Measurements from ENCODE around the gene NAT9. TPM values are rescaled to one million over a fixed set of nuclear protein-coding genes. Genes with fewer than 3 reads are reported as not detected.
A peak's percentile ranks its signal among the peaks of the same experiment; 100 is the strongest.

NAT9 gene
- total RNA-seq, 6 experiments from 2014 or later: 10.0 to 23.0 (median 16.3) TPM

DNA sequence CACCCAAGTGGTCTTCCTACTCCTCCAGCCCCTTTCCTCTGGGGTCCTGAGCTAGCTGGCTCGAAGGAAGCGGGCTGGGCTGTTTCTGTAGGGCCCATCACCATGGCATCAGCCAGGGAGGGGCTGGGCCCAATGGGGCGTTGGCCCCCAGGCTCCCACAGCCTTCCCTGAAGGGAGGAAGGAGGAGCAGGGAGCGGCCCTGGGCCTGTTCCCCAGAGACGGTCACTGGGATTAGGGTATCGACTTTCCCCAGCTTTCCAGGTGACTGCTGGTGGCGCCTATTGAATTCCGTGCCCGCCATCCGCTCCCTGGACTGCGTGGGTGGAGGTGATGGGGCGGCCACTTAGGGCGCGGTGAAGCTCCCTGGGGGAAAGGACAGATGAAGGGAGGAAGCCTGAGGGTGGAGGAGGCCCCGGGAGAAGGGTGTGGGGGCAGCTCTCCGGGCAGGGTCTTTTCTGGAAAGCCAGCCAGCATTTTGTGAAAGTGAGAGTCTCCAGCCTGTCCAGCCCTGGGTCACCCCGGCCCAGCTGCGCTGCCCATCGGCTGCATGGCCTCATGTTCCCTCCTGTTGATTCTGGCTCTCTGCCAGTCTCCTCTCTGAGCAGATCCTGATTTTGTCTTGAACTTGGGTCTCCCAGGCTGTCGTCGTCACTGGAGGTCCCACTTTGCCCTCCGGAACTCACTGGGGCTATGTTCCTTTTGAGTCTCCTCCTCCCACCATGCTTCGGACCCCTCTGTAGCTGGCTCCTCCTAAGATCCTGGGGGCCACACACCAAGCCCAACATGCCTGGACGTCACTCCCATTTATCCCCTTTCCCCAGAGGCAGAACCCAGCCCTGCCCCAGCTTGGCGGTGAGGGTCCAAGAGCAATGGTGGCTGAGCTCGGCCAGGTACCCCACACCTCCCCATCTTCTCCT is 18.0 kb downstream of the NAT9 start:
- WGBS (ENCODE audit: insufficient coverage, low coverage, low lambda C conversion rate, missing lambda C conversion rate): 19% methylated on average over 12 of the region's 26 CpGs
- Histone ChIP-seq H3K4me3 (peak overlapping the region in 1 of 3 donors; percentile 13), H3K9me3 (no peaks in the 10 kb centered on the region), H3K27ac (peak overlapping the region in 2 of 3 donors; percentile 44), H3K4me1 (peaks cover 2 to 94% (median 50%) of the 10 kb centered on the region in 4 donors), H3K36me3 (no peaks in the 10 kb centered on the region), H3K27me3 (no peaks in the 10 kb centered on the region)
- intact Hi-C loops (cut with DNase I): no loop called here
- DNase-seq (peak in 1 of 3 donors; percentile 72), ATAC-seq (peak; percentile 50 to 68 (median 58))
- no peak for TF ChIP-seq POLR2A (IDR thresholded peaks at IDR 0.05)
- TF ChIP-seq, protein P1, sequence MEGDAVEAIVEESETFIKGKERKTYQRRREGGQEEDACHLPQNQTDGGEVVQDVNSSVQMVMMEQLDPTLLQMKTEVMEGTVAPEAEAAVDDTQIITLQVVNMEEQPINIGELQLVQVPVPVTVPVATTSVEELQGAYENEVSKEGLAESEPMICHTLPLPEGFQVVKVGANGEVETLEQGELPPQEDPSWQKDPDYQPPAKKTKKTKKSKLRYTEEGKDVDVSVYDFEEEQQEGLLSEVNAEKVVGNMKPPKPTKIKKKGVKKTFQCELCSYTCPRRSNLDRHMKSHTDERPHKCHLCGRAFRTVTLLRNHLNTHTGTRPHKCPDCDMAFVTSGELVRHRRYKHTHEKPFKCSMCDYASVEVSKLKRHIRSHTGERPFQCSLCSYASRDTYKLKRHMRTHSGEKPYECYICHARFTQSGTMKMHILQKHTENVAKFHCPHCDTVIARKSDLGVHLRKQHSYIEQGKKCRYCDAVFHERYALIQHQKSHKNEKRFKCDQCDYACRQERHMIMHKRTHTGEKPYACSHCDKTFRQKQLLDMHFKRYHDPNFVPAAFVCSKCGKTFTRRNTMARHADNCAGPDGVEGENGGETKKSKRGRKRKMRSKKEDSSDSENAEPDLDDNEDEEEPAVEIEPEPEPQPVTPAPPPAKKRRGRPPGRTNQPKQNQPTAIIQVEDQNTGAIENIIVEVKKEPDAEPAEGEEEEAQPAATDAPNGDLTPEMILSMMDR (IDR thresholded peaks at IDR 0.05): no peak

DNA sequence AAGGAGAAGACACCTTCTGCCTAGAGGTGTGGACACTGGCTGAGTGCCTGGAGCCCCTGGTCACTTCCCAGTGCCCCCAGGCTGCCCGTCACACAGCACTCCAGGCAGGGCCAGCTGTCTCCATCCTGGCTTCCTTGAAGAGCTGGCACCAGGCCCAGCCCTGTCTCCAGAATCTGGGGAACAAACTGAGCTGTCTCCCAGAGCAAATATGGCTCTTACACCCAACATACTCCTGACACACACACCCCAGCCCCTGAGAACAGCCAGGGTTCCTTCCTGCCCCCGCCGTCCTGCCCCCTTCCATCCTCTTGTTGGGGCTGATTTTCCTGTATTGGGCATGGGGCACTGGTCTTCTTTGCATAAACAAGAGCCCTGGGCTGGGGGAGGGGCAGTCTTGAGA is 18.6 kb downstream of the NAT9 start:
- no peak for TF ChIP-seq POLR2A (IDR thresholded peaks at IDR 0.05)
- no CpG with 5 or more reads among the region's 3 CpGs for WGBS (ENCODE audit: insufficient coverage, low coverage, low lambda C conversion rate, missing lambda C conversion rate)
- intact Hi-C loops (cut with DNase I): no loop called here
- DNase-seq (no peak), ATAC-seq (no peak)
- Histone ChIP-seq H3K27ac (peak overlapping the region in 2 of 3 donors; percentile 44), H3K4me3 (peak overlapping the region in 1 of 3 donors; percentile 13), H3K4me1 (peaks cover 2 to 94% (median 50%) of the 10 kb centered on the region in 4 donors), H3K9me3 (no peaks in the 10 kb centered on the region), H3K27me3 (no peaks in the 10 kb centered on the region), H3K36me3 (no peaks in the 10 kb centered on the region)

DNA sequence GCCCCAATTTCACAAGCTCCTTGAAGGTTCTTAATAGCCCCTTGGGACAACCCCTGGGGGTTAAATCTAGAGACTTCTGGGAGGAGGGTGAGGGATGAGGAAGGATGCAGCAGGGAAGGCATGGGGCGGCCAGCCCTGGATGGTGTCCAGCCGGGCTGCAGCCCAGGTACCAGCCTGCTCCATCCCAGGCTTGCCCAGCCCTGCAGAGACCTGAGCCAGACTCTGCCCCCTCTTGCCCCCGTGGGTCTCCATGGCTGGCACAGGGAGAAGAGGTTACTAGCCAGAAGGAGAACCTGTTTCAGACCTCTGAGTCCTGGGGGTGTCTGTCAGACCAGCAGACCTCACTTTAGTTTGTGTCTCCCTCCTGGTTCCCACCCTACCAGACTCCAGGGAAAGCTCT is 19.3 kb downstream of the NAT9 start:
- Histone ChIP-seq H3K27ac (peak overlapping the region in 1 of 3 donors; percentile 44), H3K27me3 (no peaks in the 10 kb centered on the region), H3K4me1 (peaks cover 2 to 95% (median 50%) of the 10 kb centered on the region in 4 donors), H3K9me3 (no peaks in the 10 kb centered on the region), H3K4me3 (no peak overlapping the region), H3K36me3 (no peaks in the 10 kb centered on the region)
- intact Hi-C loops (cut with DNase I): no loop called here
- TF ChIP-seq, protein P1 (IDR thresholded peaks at IDR 0.05): no peak
- TF ChIP-seq POLR2A (IDR thresholded peaks at IDR 0.05): no peak
- DNase-seq (no peak), ATAC-seq (no peak)
- WGBS (ENCODE audit: insufficient coverage, low coverage, low lambda C conversion rate, missing lambda C conversion rate): 50% methylated on average over 3 of the region's 3 CpGs

DNA sequence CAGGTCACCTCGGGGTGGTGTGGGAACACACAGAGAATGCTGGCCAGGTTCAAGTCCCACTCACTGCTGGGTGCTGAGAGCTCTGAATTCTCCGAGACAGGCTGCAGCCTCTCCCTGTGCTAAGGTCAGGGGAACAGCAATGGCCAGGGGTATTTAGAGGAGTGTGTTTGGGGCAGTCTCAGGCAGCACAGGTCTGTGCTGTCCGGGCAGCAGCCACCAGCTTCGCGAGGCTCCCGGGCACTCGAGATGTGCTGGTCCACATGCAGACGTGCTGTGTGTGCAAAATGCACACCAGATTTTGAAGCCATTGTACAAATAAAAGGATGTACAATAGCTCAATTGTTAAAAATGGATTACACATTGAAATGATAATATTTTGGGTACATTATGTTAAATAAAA is 20.6 kb downstream of the NAT9 start:
- DNase-seq: no peak
- no peak overlapping the region for H3K4me3 ChIP-seq
- WGBS (ENCODE audit: insufficient coverage, low coverage, low lambda C conversion rate, missing lambda C conversion rate): 67% methylated on average over 1 of the region's 8 CpGs
- no peak overlapping the region for H3K27ac ChIP-seq
- peaks cover 0 to 92% (median 46%) of the 10 kb centered on the region in 4 donors for H3K4me1 ChIP-seq
- H3K27me3 ChIP-seq: no peaks in the 10 kb centered on the region
- no peak for ATAC-seq
- intact Hi-C loops (cut with DNase I): no loop called here
- H3K9me3 ChIP-seq: no peaks in the 10 kb centered on the region
- H3K36me3 ChIP-seq: no peaks in the 10 kb centered on the region
- TF ChIP-seq, protein P1 (IDR thresholded peaks at IDR 0.05): no peak
- TF ChIP-seq POLR2A (IDR thresholded peaks at IDR 0.05): no peak

- DNase-seq (no peak), ATAC-seq (no peak)
- no peaks in the 10 kb centered on the region for H3K27me3 ChIP-seq
- intact Hi-C loops (cut with DNase I): no loop called here
- WGBS (ENCODE audit: insufficient coverage, low coverage, low lambda C conversion rate, missing lambda C conversion rate): no CpG with 5 or more reads among the region's 3 CpGs
- peaks cover 0 to 85% (median 42%) of the 10 kb centered on the region in 4 donors for H3K4me1 ChIP-seq
- no peak overlapping the region for H3K27ac ChIP-seq
- TF ChIP-seq POLR2A (IDR thresholded peaks at IDR 0.05): no peak
- TF ChIP-seq, protein P1 (IDR thresholded peaks at IDR 0.05): no peak
- no peaks in the 10 kb centered on the region for H3K9me3 ChIP-seq
- H3K36me3 ChIP-seq: no peaks in the 10 kb centered on the region
- H3K4me3 ChIP-seq: no peak overlapping the region
These were observed 21.3 kb downstream of the NAT9 start for GRCh38 chr17:74754832-74755231.

All from right lobe of liver (tissue), 6 donors.